Osteoblast (primary cell): ENCODE data around the gene LNX2. TPM values are rescaled to one million over a fixed set of nuclear protein-coding genes. Genes with fewer than 3 reads are reported as not detected.

ENCODE experiments used
- DNase-seq: peaks from one replicate; pipeline ENCODE4 v3.0.0; 2011; ENCODE audit warnings: low spot score, mixed read lengths; ENCODE audit not compliant: insufficient read length; ENCODE audit errors: missing footprints
- H2AFZ ChIP-seq: 2 replicates; pipeline ENCODE4 v1.6.0; 2011; ENCODE audit warnings: mild to moderate bottlenecking, low read length
- H3K27ac ChIP-seq: 2 replicates; pipeline ENCODE4 v1.5.1; 2011; ENCODE audit warnings: mild to moderate bottlenecking, low read depth, low read length, moderate library complexity
- H3K27me3 ChIP-seq: 2 replicates; pipeline ENCODE4 v1.6.0; 2012; ENCODE audit warnings: mild to moderate bottlenecking, control low read depth, inconsistent platforms, low read length, moderate library complexity; ENCODE audit not compliant: insufficient read depth
- H3K36me3 ChIP-seq: 2 replicates; pipeline ENCODE4 v1.5.1; 2011; ENCODE audit warnings: mild to moderate bottlenecking, low read length, control low read depth, moderate library complexity; ENCODE audit not compliant: insufficient read depth
- H3K4me1 ChIP-seq: 2 replicates; pipeline ENCODE4 v1.5.1; 2011; ENCODE audit warnings: mild to moderate bottlenecking, low read length, control low read depth, moderate library complexity; ENCODE audit not compliant: insufficient read depth
- H3K4me2 ChIP-seq: 2 replicates; pipeline ENCODE4 v1.6.0; 2011; ENCODE audit warnings: mild to moderate bottlenecking, low read length; ENCODE audit not compliant: insufficient read depth
- H3K4me3 ChIP-seq: fragments of 200-600 bp; sonication (generic); 3 replicates; pipeline ENCODE4 v1.5.1; 2012; ENCODE audit warnings: mild to moderate bottlenecking, low read length, inconsistent platforms; ENCODE audit not compliant: insufficient read depth
- H3K79me2 ChIP-seq: 2 replicates; pipeline ENCODE4 v1.6.0; 2012; ENCODE audit warnings: mild to moderate bottlenecking, low read length, control low read depth, inconsistent platforms; ENCODE audit not compliant: insufficient read depth
- H3K9me3 ChIP-seq: 2 replicates; pipeline ENCODE4 v1.5.1; 2011; ENCODE audit warnings: low read depth, low read length, control low read depth
- H4K20me1 ChIP-seq: 2 replicates; pipeline ENCODE4 v1.6.0; 2012; ENCODE audit warnings: mild to moderate bottlenecking, low read length, control low read depth; ENCODE audit not compliant: insufficient read depth
- CTCF ChIP-seq: IDR thresholded peaks from 2 replicates; pipeline ENCODE4 v1.5.1; 2011; ENCODE audit warnings: mild to moderate bottlenecking, low read depth, low read length, moderate library complexity; ENCODE audit errors: extremely low read depth
- total RNA-seq: library from RNA; depleted of rRNA; stranded (reverse); fragments of >200 nt; gene quantifications from 2 replicates; pipeline ENCODE4 v1.2.3, GENCODE V29; 2012

Gene LNX2
- 14.4 and 15.2 TPM in 2 replicates for total RNA-seq

GRCh38 chr13:27620377-27621115 is at the start of gene LNX2:
TSS of gene LNX2 (minus strand) at chr13:27620529. CDS start at chr13:27581703, 38,826 bp downstream.
- Histone ChIP-seq H3K4me3 (peak within 1 kb of the TSS; percentile 94), H3K4me2 (peak within 1 kb of the TSS; percentile 98), H2AFZ (peak within 1 kb of the TSS; percentile 93), H3K4me1 (peaks cover 19% of the 10 kb centered on the region), H3K9me3 (no peaks in the 10 kb centered on the region), H4K20me1 (peaks cover 32% of the 10 kb centered on the region), H3K79me2 (peaks cover 80% of the 10 kb centered on the region), H3K27me3 (no peaks in the 10 kb centered on the region), H3K27ac (peak within 1 kb of the TSS; percentile 42), H3K36me3 (peaks cover 11% of the 10 kb centered on the region)
- no peak for TF ChIP-seq CTCF
- DNase-seq: peak; percentile 99

- Histone ChIP-seq H3K9me3 (no peaks in the 10 kb centered on the region), H3K27ac (no peak overlapping the region), H4K20me1 (peaks cover 7% of the 10 kb centered on the region), H3K27me3 (no peaks in the 10 kb centered on the region), H2AFZ (no peak overlapping the region), H3K4me1 (no peaks in the 10 kb centered on the region), H3K4me3 (no peak overlapping the region), H3K4me2 (no peak overlapping the region), H3K79me2 (no peaks in the 10 kb centered on the region), H3K36me3 (peaks cover 8% of the 10 kb centered on the region)
- TF ChIP-seq CTCF: no peak
- DNase-seq: no peak
Measured at GRCh38 chr13:27667946-27668345, 47.6 kb upstream of the LNX2 start.

- DNase-seq: no peak
- Histone ChIP-seq H3K36me3 (peaks cover 8% of the 10 kb centered on the region), H3K27ac (no peak overlapping the region), H3K4me2 (no peak overlapping the region), H4K20me1 (peaks cover 12% of the 10 kb centered on the region), H3K27me3 (no peaks in the 10 kb centered on the region), H3K4me1 (no peaks in the 10 kb centered on the region), H3K4me3 (no peak overlapping the region), H3K9me3 (no peaks in the 10 kb centered on the region), H2AFZ (no peak overlapping the region), H3K79me2 (peaks cover 5% of the 10 kb centered on the region)
- TF ChIP-seq CTCF: no peak
Measured at GRCh38 chr13:27666951-27667350, 46.6 kb upstream of the LNX2 start.

- Histone ChIP-seq H3K27ac (no peak overlapping the region), H3K27me3 (no peaks in the 10 kb centered on the region), H3K4me2 (no peak overlapping the region), H3K36me3 (peaks cover 8% of the 10 kb centered on the region), H3K4me1 (no peaks in the 10 kb centered on the region), H3K9me3 (no peaks in the 10 kb centered on the region), H4K20me1 (peaks cover 12% of the 10 kb centered on the region), H3K79me2 (peaks cover 5% of the 10 kb centered on the region), H3K4me3 (no peak overlapping the region), H2AFZ (no peak overlapping the region)
- no peak for TF ChIP-seq CTCF
- DNase-seq: no peak
Measured at GRCh38 chr13:27665761-27666160, 45.4 kb upstream of the LNX2 start.
